Vagina (tissue), 2 donors: ENCODE results near the gene HEATR5B.

ENCODE experiments used
- CTCF ChIP-seq, 3 experiments: fragments of 450-650 bp in 2 of 3; fragments of 200-600 bp in 1 of 3; sonication (generic) in 1 of 3; IDR thresholded peaks; one replicate each; pipeline ENCODE4 v1.5.1; 2017 to 2019; ENCODE audit warnings: antibody characterized with exemption in 3 of 3, mild to moderate bottlenecking in 2 of 3, moderate library complexity in 2 of 3
- POLR2A ChIP-seq, 2 donors: fragments of 450-650 bp; IDR thresholded peaks; one replicate each; pipeline ENCODE4 v1.6.1; 2017; ENCODE audit warnings: antibody characterized with exemption in 2 of 2, mild to moderate bottlenecking in 2 of 2, moderate library complexity in 2 of 2
- POLR2AphosphoS5 ChIP-seq, 2 donors: sonication (generic); formaldehyde crosslinking; IDR thresholded peaks; one replicate each; pipeline ENCODE4 v1.9.0; 2017; ENCODE audit warnings: antibody characterized with exemption in 2 of 2, mild to moderate bottlenecking in 2 of 2, low read depth in 1 of 2; ENCODE audit not compliant: insufficient read depth in 1 of 2

- TF ChIP-seq POLR2AphosphoS5 (IDR thresholded peaks at IDR 0.05; ENCODE audit: insufficient read depth in 1 of 2, low read depth in 1 of 2), result no peak
- no peak for TF ChIP-seq POLR2A (IDR thresholded peaks at IDR 0.05)
- no peak for TF ChIP-seq CTCF (IDR thresholded peaks at IDR 0.05)
Observed at GRCh38 chr2:36963734-36964133, 120.4 kb downstream of the HEATR5B start.
